Fibroblast of lung (primary cell): ENCODE data around the gene MAP2K5. TPM values are rescaled to one million over a fixed set of nuclear protein-coding genes. Genes with fewer than 3 reads are reported as not detected.

ENCODE experiments used
- DNase-seq, 2 donors: peaks; one replicate each; pipeline versions ENCODE4 v3.0.0 to v3.0.0-alpha.2; 2010; ENCODE audit warnings: low read depth in 2 of 2
- H2AFZ ChIP-seq: 2 replicates; pipeline ENCODE4 v1.5.1; 2012; ENCODE audit warnings: low read length, control low read depth, inconsistent platforms
- H3K27ac ChIP-seq: 2 replicates; pipeline ENCODE4 v1.5.1; 2011; ENCODE audit warnings: low read length, control low read depth; ENCODE audit not compliant: insufficient read depth
- H3K27me3 ChIP-seq: 2 replicates; pipeline ENCODE4 v1.5.1; 2011; ENCODE audit warnings: mild to moderate bottlenecking, low read length; ENCODE audit not compliant: control insufficient read depth, insufficient read depth
- H3K36me3 ChIP-seq: 2 replicates; pipeline ENCODE4 v1.5.1; 2011; ENCODE audit warnings: low read length; ENCODE audit not compliant: control insufficient read depth, insufficient read depth
- H3K4me1 ChIP-seq: 2 replicates; pipeline ENCODE4 v1.5.1; 2011; ENCODE audit warnings: low read length; ENCODE audit not compliant: control insufficient read depth, insufficient read depth; ENCODE audit errors: extremely low read depth
- H3K4me2 ChIP-seq: 2 replicates; pipeline ENCODE4 v1.5.1; 2011; ENCODE audit warnings: low read length, control low read depth; ENCODE audit not compliant: insufficient read depth; ENCODE audit errors: extremely low read depth
- H3K4me3 ChIP-seq, 4 experiments: fragments of 200-600 bp in 1 of 4; sonication (generic) in 1 of 4; replicated peaks in 1 of 4; 2 replicates each; pipeline ENCODE4 v1.5.1; 2011 to 2016; ENCODE audit warnings: low read length in 4 of 4, low read depth in 3 of 4, mild to moderate bottlenecking in 3 of 4, control low read depth in 2 of 4, inconsistent platforms in 1 of 4, mixed read lengths in 1 of 4; ENCODE audit not compliant: insufficient read depth in 1 of 4; ENCODE audit errors: control extremely low read depth in 1 of 4
- H3K79me2 ChIP-seq: 2 replicates; pipeline ENCODE4 v1.5.1; 2012; ENCODE audit warnings: mild to moderate bottlenecking, low read length, inconsistent platforms; ENCODE audit not compliant: control insufficient read depth, insufficient read depth
- H3K9ac ChIP-seq: 2 replicates; pipeline ENCODE4 v1.5.1; 2011; ENCODE audit warnings: mild to moderate bottlenecking, low read length, control low read depth; ENCODE audit not compliant: insufficient read depth
- H3K9me3 ChIP-seq: 2 replicates; pipeline ENCODE4 v1.5.1; 2012; ENCODE audit warnings: low read depth, low read length; ENCODE audit not compliant: control insufficient read depth, insufficient read depth
- H4K20me1 ChIP-seq: 2 replicates; pipeline ENCODE4 v1.5.1; 2011; ENCODE audit warnings: low read length; ENCODE audit not compliant: control insufficient read depth, insufficient read depth; ENCODE audit errors: extremely low read depth
- CTCF ChIP-seq, 2 donors: IDR thresholded peaks in 1 of 2; conservative IDR thresholded peaks in 1 of 2; 1 replicate in 1 of 2; 2 replicates in 1 of 2; pipeline ENCODE4 v1.5.1; 2011 to 2012; ENCODE audit warnings: low read length in 2 of 2, control low read depth in 1 of 2, inconsistent platforms in 1 of 2, low read depth in 1 of 2, mild to moderate bottlenecking in 1 of 2
- EZH2 ChIP-seq: IDR thresholded peaks from 2 replicates; pipeline ENCODE4 v1.5.1; 2012; ENCODE audit warnings: low read length, control low read depth, mild to moderate bottlenecking; ENCODE audit errors: missing control alignments
- polyA plus RNA-seq, 2 donors: library from polyadenylated mRNA; depleted of rRNA in 1 of 2; stranded (reverse) in 1 of 2; unstranded in 1 of 2; fragments of >200 nt; gene quantifications; 2 replicates each; pipeline ENCODE4 v1.2.1, GENCODE V29; 2011 to 2012; ENCODE audit warnings: missing spikeins in 1 of 2
- total RNA-seq: library from RNA; depleted of rRNA; stranded (reverse); fragments of >200 nt; gene quantifications from 2 replicates; pipeline ENCODE4 v1.2.1, GENCODE V29; 2014

MAP2K5 gene
- total and polyA plus RNA-seq, 2 donors (not counting 1 experiment from before 2014, with no cell fraction given), result 5.7 to 10.2 TPM

GRCh38 chr15:67594770-67595169 lies 52.3 kb downstream of the MAP2K5 start:
- Histone ChIP-seq H2AFZ (no peak overlapping the region), H3K79me2 (no peaks in the 10 kb centered on the region), H3K9me3 (no peaks in the 10 kb centered on the region), H3K27ac (no peak overlapping the region), H4K20me1 (no peaks in the 10 kb centered on the region), H3K4me2 (no peak overlapping the region), H3K9ac (no peak overlapping the region), H3K27me3 (no peaks in the 10 kb centered on the region), H3K4me3 (no peak overlapping the region), H3K36me3 (no peaks in the 10 kb centered on the region), H3K4me1 (peaks cover 3% of the 10 kb centered on the region)
- no peak for DNase-seq
- TF ChIP-seq CTCF (conservative IDR thresholded peaks at IDR 0.05 in 1 of 2, IDR thresholded peaks at IDR 0.05 in 1 of 2; ENCODE audit: low read depth in 1 of 2, low read length in 2 of 2), result no peak
- TF ChIP-seq EZH2, result no peak

- TF ChIP-seq EZH2, result no peak
- TF ChIP-seq CTCF (conservative IDR thresholded peaks at IDR 0.05 in 1 of 2, IDR thresholded peaks at IDR 0.05 in 1 of 2; ENCODE audit: low read depth in 1 of 2, low read length in 2 of 2), result no peak
- Histone ChIP-seq H3K27ac (no peak overlapping the region), H3K4me2 (no peak overlapping the region), H3K79me2 (no peaks in the 10 kb centered on the region), H2AFZ (no peak overlapping the region), H3K27me3 (no peaks in the 10 kb centered on the region), H3K4me1 (peaks cover 4% of the 10 kb centered on the region), H3K4me3 (no peak overlapping the region), H3K9me3 (no peaks in the 10 kb centered on the region), H3K9ac (no peak overlapping the region), H4K20me1 (no peaks in the 10 kb centered on the region), H3K36me3 (no peaks in the 10 kb centered on the region)
- no peak for DNase-seq
These were observed 53.1 kb downstream of the MAP2K5 start for GRCh38 chr15:67595572-67595971.

GRCh38 chr15:67601073-67601472 lies 58.6 kb downstream of the MAP2K5 start:
- DNase-seq, result peak; percentile 5 to 33
- Histone ChIP-seq H3K4me3 (no peak overlapping the region), H3K9ac (no peak overlapping the region), H4K20me1 (no peaks in the 10 kb centered on the region), H3K79me2 (no peaks in the 10 kb centered on the region), H3K36me3 (no peaks in the 10 kb centered on the region), H3K9me3 (no peaks in the 10 kb centered on the region), H3K27ac (no peak overlapping the region), H3K4me2 (no peak overlapping the region), H3K4me1 (peaks cover 2% of the 10 kb centered on the region), H2AFZ (no peak overlapping the region), H3K27me3 (no peaks in the 10 kb centered on the region)
- TF ChIP-seq CTCF (conservative IDR thresholded peaks at IDR 0.05 in 1 of 2, IDR thresholded peaks at IDR 0.05 in 1 of 2; ENCODE audit: low read depth in 1 of 2, low read length in 2 of 2) (no peak), EZH2 (no peak)
